UCSD-AML1 (cell line): ENCODE data around the gene PDZRN4.
"Not testable (repeated sequence)": the region's sequence is repeated elsewhere in the genome, so short reads cannot be mapped to it uniquely, and the experiment has no call there.

Source experiments
- DNase-seq: peaks from one replicate; lab custom pipeline; 2025; ENCODE audit not compliant: unreplicated experiment; lab: John Stamatoyannopoulos, UW

PDZRN4 gene

DNA sequence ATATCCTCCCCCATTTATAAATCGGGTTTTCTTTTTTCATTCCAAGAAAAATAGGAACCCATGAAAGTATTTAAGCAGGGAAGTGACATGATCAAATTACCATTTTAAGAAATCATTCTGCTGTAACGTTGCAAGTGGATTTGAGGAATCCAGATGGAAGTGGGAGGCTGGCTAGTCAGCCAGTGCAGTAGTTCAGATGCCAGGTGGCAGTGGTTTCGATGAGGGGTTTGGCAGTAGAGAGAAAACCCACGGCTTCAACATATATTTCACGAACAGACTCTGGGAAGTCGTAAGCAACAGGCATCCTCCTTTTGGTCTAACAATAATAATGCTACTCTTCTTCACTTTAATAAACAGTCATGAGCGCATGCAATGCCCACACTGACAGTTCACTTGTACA is 25.0 kb downstream of the PDZRN4 start:
- DNase-seq = no peak

GRCh38 chr12:41213648-41214047 is 25.5 kb downstream of the PDZRN4 start:
- DNase-seq = no peak

DNA sequence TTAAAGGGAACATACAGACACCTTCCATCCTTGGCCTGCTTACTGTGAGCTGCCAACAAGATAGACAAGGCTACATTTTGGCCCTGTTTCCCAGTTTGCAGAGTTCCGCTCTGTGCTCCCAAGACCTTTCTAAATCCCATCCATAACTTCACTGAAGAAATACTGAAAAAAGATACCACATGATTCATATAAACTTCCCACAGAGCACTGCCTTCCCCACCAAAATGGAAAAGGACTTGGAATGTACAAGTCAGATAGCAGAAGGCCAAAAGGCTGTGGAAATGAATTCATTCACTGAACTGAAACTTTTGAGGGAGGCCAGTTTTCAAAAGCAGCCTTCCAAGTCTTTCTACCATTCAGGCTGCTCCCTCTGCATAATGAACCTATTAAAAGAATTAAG is 29.6 kb downstream of the PDZRN4 start:
- DNase-seq = no peak

GRCh38 chr12:41220931-41221330 is 32.8 kb downstream of the PDZRN4 start:
- DNase-seq = no peak

DNA sequence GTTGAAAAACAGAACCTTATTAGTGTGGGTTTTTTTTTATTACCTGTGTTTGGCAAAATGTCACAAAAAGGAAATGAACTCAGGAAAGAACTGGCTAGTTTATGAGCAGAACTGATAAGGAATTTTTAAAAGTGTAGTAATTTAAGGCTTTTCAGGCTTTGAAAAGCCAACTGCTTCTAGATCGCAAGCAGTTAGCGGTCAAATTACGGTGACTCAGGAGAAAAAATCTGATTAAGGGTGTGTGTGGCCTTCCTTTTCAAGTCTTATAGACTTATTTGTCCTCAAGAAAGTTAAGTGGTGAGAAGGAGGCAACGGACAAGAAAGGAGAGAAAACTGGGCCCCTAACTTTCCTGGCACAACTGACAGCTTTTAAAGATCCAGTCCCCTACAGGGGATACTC is 33.4 kb downstream of the PDZRN4 start:
- DNase-seq = no peak

DNA sequence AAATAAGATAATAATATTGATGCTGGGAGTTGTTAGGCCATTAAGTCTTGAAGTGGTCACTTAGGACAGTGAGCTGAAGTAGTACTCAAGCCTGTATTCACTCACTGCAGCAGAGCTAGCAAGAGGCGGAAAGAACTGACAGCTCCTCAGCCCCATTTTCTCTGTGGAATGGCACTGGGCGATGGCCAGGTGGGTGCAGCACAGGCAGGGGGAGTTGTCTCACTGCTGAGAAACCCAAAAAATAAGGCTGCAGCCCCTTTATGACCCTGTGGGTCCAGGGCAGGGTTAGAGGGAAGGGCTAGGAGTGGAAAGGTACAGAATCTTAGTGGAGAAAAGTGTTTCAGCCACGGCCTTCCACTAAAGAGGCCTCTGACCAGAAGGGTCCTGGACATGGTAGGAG is 35.5 kb downstream of the PDZRN4 start:
- no peak for DNase-seq

DNA sequence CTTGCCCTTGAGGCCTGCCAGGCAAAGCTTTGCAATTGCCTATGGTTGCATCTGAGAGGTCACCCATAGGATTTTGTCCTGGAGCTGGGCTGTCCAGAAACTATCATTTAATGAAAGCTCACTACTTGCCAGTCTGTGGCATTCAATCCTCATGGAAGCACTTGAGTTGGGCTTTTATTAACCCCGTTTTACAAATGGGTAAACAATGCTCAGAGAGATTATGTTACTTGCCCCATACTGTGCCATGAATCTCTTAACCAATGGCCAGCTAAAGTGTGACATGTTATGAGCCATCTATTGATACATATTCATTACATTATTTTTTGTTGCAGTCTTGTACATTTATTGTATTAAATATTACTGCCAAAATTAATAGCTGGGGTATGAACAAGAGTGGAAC is 35.9 kb downstream of the PDZRN4 start:
- DNase-seq = no peak

GRCh38 chr12:41225179-41225578 is 37.1 kb downstream of the PDZRN4 start:
- DNase-seq = no peak

DNA sequence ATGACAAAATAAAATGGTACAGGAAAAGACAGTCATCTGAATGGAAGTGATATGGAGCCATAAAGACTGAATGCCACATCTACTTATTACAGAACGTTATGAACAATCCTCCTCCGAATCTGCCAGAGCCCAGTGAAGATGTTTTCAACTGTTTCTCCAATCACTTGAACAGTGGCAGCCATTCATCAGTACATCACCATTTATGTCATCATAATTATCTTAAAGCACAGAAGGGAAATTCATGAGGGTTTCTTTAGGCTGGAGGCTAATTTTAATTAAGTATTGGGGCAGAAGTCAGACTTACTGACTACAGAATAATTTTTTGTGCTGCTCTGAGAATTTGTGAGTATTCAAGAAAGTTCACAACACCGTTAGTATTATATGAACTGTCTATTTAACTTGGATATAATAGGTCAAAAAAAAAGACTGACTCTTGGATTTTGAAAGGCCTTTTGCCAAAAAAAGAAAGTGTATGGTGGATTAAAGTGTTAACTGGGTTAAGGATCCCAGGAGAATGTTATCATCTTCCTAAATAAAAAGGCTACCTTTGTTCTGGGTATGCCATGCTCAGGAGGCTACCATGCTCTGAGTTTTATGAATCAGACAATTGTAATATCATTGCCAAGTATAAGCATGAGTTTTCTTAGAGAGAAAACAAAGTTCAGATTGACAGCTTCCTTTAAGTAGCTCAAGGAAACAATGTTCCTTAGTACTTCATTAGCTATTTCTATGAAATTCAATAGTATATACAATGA is 40.1 kb downstream of the PDZRN4 start:
- DNase-seq = no peak

GRCh38 chr12:41230756-41231155 is 42.6 kb downstream of the PDZRN4 start:
- no peak for DNase-seq

- DNase-seq = no peak
These were observed 46.6 kb downstream of the PDZRN4 start for GRCh38 chr12:41234692-41235091.

- DNase-seq = no peak
These were observed 54.5 kb downstream of the PDZRN4 start for GRCh38 chr12:41242603-41243002.

- no peak for DNase-seq
These were observed 60.3 kb downstream of the PDZRN4 start for GRCh38 chr12:41248391-41248790.

- DNase-seq = no peak
These were observed 62.6 kb downstream of the PDZRN4 start for GRCh38 chr12:41250748-41251147.

- no peak for DNase-seq
These were observed 66.1 kb downstream of the PDZRN4 start for GRCh38 chr12:41254004-41254914.

DNA sequence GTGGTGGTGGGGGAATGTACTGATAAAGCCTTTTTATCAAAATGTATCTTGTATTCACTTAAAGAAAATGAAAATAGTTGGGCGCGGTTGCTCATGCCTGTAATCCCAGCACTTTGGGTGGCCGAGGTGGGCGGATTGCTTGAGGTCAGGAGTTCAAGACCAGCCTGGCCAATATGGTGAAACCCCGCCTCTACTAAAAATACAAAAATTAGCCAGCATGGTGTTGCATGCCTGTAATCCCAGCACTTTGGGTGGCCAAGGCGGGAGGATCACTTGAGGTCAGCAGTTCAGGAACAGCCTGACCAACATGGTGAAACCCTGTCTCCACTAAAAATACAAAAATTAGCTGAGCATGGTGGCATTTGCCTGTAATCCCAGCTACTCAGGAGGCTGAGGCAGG is 75.1 kb downstream of the PDZRN4 start:
- DNase-seq = not testable (repeated sequence)

DNA sequence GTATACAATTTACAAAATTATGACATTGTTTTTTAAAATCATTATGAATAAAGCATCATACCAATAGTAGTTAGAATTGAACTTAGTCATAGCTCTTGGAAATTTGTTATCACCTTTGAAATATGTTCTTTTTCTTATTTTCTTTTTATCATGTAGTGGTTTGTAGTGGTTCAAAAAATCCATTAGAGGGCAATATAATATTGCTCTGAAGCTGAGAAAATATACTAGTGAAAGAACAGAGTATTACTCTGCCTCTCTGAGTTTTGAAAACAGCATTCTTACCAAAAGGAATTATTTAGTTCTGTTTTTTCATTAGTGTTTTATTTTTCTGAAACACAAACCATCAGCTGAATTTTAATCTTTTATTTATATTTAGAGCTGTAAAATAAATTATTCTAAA is 76.2 kb downstream of the PDZRN4 start:
- no peak for DNase-seq

DNA sequence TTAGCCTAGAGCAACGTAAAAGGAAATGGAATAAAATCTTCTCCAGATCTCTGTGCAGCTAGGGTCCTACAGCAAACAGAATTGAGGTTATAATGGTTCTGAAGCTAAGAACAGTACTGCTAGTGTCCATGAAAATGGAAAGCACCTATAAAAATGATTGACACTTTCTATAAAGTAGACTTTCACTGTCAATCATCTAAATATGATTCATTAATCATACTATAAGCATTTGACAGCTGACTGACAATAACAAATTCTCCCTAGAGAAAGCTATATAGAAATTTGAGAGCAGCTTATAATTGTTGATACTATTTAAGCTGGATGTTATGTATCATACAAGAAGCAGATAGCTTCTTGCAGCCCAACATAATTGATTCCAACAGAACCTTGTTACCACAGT is 80.9 kb downstream of the PDZRN4 start:
- no peak for DNase-seq

- no peak for DNase-seq
These were observed 83.4 kb downstream of the PDZRN4 start for GRCh38 chr12:41271489-41271888.

DNA sequence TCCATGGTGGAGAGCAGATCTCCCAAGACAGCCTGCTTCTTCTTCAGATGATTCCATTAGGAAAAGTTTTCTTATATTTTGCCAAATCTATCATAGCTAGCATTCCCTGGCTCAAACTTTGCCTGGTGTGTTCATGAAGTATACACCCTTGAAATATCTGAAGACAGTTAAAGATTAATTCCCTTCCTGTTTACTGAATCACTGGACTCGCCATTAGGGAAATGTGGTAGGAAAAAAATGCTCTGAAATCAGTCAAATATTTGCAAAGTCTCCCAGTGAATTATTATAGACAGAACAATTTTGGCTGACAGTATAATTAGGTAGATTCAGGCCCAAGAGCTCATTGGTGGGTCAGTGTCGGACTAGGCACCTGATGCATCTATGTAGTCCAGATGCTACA is 86.5 kb downstream of the PDZRN4 start:
- no peak for DNase-seq

GRCh38 chr12:41277100-41277945 is 89.2 kb downstream of the PDZRN4 start:
- DNase-seq = peak; percentile 8

GRCh38 chr12:41277946-41278267 is 89.8 kb downstream of the PDZRN4 start:
- no peak for DNase-seq
